Measurements from ENCODE around the gene UBASH3A.

The UBASH3A gene

DNA sequence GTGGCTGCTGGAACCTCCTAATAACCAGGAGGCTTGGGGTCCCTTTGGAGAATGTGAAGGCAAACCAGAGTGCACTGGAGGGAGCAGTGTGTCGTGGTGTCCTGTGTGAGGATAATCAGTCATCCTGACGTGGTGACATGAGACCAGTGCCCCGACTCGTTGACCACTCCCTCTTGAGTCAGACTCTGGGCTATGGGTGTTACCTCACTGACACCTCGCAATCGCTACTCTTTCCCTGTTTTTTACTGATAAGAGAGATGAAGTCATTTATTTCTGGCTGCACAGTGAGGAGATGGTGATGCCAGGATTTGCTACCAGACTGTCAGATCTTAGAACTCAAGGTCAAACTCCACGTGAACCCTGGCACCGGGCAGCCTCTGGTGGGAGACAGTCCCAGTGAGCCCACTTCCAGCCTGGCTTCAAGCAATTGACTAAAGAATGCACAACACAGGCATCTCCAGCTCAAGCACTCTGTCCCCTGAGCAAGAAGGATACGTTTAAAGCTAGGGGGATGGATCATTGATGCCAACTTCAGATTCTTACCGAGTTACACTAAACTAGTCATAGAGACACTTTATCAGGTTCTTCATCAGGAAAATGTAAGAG, 30.3 kb downstream of the UBASH3A start:
- DNase-seq: no peak

DNA sequence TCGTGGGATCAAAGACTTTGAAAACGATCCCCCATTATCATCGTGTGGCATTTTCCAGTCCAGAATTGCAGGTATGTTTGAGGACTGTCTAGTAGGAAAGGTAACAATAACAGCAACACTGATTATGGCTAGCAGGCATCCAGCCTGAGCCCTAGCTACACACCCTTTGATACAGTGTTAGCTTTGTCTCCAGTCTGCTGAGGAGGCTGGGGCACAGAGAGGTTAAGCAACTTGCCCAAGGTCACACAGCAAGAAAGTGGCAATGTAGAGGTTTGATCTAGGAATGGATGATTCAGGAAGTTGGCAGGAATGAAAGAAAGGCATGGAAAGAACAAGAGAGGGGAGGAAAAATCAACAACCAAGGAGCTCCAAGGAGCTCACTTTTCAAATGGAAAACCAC, 31.2 kb downstream of the UBASH3A start:
- DNase-seq: no peak

DNA sequence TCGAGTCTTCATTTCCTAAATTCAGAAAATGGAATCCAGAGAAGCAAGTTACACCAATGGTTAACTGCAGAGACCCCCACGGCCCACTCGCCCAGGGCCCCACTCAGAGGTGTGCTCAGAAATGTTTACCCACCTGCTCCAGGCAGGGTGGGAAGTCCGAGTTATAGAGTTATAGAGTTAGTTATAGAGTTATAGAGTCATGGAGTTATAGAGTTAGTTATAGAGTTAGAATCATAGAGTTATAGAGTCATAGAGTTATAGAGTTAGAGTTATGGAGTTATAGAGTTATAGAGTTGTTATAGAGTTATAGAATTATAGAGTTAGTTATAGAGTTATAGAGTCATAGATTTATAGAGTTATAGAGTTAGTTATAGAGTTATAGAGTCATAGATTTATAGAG, 31.7 kb downstream of the UBASH3A start:
- DNase-seq: no peak

DNA sequence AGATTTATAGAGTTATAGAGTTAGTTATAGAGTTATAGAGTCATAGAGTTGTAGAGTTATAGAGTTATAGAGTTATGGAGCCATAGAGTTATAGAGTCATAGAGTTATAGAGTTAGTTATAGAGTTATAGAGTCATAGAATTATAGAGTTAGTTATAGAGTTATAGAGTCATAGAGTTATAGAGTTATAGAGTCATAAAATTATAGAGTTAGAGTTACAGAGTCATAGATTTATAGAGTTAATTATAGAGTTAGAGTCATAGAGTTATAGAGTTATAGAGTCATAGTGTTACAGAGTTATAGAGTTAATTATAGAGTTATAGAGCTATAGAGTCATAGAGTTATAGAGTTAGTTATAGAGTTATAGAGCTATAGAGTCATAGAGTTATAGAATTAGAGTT, 32.1 kb downstream of the UBASH3A start:
- no peak for DNase-seq

DNA sequence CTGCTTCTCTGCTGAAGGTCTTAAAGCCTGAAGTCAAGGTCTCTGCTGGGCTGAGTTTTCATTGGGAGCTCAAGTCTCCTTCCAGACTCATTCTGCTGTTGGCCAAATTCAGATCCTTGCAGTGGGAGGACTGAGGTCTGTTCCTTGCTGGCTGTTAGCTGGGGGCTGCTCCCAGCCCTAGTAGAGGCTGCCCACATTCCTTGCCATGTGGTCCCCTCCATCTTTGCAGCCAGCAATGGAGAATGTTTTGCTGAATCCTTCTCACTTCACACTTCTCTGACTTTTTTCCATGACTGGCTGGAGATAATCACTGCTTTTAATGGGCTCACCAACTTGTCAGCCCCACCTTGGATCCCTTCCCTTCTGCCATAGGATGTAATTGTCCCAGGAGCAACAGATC, 33.2 kb downstream of the UBASH3A start:
- DNase-seq: no peak

DNA sequence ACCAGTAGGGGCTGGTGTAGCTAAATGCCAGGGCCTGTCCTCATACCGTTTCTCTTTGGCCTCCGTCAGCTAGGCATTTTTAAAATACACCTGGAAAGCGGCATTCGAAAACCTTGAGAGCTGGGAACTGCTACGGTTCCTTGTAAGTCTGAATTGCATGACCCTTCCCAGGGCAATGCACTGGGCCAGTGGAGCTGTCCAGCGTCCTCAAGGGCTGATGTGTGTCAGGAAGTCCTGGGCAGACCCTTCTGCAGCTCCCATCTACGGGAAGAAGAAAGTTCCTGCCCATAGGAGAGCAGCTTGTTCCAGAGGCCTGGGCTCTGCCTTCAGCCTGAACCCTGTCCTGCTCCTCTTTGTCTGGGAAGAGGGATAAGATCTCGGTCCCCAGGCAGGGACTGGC, 34.1 kb downstream of the UBASH3A start:
- DNase-seq: peak; percentile 44

DNA sequence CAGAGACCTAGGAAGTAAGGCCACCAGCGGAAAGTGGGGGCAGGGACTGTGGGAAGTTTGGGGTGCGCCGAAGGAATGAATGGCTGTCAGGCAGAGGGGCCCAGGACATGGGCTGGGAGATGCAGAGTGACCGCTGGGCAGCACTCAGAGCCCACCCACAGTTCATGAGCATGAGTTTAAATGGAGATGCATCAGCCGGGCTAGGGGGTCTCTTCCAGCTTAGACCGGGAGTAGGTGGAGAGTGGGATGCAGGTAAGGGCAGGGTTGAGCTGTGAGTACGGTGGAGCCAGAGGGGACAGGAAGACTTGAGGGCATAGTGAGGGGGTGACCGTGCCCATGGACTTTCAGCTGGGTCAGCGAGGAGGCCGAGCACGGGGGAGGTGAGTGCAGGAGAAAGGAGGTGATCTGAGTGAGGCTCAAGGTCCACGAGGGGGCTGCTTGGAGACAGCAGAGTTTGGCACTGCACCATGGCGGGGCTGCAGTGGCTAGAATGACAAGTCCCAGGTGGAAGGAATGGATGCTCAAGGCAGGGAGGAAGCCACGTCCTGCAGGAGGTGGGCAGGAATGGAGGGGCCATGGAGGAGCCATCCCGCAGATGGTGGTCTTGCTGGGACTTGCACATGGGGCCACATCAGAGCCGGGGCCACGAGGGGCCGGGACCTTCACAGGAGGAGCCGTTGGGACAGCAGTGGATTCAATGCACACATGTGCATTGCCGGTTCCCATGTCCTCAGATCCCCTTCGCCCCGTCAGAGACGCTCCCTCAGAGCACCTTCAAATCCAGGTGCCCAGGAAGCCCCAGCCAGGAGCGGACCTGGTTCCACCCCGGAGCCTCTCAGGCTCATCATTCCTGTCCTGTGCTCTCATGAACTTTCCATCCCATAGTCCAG, 34.9 kb downstream of the UBASH3A start:
- DNase-seq: no peak

DNA sequence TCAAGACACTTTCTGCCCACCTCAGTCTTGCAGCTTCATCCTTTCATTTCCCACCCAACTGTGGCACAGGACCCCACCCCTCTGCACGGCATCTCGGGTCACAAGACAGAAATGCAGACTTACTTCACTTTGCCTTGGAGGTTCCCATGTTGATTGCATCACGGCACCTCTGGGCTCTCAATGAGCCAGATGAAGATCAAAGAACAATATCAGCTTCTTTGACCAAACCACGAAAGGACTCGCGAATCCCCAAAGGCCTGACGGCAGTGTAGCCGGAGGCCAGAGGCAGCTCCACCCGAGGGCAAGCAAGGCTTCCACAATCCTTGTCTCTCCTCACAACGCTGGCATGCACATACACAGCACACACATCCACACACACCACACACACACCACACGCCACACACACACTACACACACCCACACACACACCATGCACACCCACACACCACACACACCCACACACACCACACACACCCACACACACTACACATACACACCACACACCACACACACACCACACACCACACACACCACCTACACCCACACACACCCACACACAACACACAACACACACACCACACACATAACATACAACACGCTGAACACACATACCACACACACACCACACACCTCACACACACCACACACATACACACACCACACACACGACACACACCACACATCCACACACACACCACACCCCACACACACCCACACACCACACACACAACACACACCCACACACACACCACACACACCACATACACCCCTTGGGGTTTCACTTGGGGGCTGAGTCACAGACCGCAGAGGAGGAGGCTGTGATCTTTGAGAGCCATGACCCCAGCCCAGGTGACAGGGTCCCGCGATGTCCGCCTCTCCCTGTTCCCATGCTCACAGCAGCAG, 35.8 kb downstream of the UBASH3A start:
- no peak for DNase-seq

DNA sequence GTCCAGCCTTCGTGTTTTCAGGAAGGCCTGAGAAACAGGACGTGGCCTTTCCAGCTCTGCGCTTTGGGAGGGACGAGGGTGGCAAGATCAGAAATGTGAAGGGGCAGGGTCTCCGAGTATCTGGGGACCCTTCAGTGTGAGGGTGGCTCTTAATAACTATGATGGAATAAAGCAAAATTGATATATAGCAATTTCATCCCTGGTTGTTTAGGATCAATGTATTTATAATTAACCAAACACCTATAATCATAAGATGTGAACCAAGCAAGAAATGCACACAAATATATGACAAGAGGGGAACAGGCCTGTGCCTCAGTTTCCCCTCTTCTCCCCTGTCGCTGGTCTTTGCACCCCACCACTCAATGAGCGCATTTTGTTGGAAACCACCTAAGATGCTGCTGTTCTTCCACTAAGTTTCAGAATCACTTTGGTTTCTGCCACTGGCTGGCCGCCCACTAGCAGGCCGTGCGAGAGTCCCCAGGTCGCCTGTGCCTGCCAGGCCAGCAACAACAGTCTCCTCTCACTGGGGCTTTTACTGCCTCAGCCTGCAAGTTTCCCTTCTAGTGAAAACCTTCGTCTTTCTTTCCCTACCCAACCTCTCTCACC, 36.6 kb downstream of the UBASH3A start:
- DNase-seq: no peak

DNA sequence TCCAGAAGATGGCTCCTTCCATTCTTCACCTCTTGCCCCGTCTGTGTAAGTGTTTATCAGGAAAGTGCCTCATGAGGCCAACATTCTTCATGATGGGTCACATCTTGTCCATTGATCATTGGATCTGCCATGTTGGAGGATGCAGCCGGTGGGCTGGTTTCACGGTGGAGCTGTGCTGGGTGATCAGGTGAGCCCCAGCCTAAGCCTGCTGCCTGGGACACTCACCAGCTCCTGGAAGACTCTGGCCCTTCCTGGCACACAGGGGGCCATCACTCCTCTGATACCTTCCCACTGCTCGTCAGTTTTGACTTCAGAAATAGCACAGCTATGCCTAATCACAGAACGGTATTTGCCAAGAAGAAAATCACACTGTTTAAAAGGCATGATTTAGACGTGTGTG, 38.3 kb downstream of the UBASH3A start:
- DNase-seq: no peak

DNA sequence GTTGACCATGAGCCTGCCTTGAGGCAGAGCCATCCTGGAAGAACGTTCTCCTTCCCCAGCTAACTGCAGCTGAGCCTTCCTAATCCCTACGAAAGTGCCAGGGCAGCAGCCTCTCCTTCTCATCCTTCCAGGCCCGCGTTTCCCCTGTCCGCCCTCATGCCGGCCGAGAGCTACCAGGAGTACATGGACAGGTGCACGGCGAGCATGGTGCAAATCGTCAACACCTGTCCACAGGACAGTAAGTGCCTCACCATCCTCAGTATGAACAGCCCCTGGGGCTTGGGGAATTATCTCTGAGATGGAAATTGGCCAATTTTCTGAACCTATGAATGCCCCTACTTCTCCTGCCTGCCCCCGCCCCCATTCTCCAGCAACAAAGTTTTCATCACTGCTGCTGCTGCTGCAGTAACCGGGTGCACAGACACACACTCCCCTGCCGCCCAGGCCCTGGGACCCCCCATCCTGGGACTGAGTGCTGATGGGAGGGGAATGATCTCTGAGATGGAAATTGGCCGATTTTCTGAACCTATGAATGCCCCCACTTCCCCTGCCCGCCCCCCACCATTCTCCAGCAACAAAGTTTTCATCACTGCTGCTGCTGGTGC, 39.6 kb downstream of the UBASH3A start:
- no peak for DNase-seq

DNA sequence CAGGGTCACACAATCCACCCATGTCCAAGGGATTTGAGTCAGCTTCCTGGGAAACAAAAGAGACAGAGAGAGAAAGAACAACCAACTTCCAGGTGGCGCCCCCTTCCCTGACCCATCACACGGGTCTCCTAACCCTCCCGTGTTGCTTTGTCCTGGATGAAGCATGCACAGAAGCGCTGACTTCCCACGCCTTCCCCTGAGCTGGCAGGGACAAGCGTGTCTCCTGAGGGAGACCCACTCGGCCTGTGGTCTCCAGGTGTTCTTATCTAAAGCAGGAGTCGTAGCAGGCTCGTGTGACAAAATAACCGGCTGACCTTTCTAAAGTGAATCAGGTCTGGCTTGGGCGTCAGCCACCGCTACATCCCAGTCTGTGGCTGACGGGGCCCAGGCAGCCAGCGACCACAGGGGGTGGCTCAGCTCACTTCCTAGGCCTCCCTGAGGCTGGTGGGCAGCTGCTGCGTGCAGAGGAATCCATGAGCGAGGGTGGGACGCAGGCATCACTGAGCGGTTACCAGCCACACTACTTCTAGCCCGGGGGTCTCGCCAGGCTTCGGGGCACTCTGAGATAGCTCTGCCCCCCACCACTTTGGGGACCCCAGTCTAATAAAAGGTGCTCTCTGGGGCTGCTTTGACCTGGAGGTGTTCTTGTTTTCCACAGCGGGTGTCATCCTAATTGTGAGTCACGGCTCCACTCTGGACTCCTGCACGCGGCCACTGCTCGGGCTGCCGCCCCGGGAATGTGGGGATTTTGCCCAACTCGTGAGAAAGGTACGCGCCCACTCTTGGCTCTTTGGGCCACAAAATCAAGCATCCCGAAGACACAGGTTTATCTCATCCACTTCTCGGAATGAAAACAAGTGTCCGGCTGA, 40.4 kb downstream of the UBASH3A start:
- DNase-seq: no peak

DNA sequence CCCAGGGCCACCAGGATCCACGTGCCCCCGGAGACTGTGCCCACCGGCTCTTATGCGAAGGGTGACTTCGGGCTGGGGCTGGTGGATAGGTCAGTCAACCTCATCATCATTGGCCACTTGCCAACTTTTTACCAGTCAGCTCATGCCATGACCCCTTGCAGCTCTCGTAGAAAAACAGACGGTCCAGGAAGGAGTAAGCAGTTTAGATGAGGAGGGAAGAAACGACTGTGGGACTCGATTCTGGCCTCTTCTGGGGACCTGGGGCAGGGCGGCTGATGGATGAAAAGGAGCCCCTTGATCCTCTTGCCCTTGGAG, 41.0 kb downstream of the UBASH3A start:
- DNase-seq: no peak

DNA sequence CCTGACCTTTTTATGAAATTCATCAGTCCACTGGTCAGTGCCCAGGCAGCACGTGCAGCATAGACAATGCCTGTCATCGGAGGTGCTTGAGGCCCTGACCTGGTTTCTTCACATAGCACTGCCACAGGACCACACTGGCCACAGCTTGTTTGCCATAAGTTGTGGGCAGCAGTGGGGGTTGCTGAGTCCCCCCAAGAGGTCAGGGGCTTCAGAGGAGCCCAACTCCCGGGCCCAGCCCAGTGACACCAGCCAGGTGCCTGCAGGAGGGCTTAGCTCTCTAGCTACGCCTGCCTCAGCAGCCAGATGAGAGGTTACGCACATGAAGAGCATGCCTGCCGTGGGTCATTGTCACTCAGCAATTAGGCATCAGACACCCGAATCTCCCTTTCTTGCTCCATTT, 41.6 kb downstream of the UBASH3A start:
- DNase-seq: no peak

DNA sequence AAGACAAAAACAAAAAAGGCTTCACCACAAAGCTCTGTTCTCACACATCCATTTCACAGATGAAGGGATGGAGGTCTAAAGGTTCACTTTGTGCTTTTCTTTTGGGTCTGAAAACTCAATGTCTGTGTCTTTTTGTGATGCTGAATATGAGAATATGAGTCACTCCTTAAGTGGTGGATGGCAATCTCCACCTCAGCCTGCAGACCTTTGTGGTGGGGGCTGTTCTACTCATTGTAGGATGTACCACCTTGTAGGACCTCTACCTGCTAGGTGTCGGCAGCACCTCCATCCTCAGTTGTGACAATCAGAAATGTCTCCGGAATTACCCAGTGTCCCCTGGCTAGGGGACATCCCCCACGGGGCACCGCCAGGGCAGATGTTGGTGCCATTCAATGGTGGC, 42.8 kb downstream of the UBASH3A start:
- DNase-seq: no peak

DNA sequence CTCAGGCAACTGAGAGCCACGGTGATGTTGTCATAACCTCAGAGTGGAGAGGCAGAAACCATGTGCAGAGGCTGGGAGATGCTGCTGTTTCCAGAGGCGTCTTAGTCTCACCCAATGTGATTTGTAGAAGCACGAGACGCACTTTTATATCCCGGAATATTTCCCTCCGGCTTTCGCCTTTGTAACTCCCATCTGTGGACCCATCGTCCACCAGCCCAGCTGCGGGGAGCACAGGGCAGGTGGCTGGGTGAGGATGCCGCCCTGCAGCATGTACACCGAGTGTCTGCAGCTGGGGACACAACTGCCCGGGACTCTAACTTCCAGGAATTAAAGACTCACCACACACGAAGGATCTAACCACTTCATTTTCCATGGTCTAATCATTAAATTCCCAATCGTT, 43.5 kb downstream of the UBASH3A start:
- no peak for DNase-seq

DNA sequence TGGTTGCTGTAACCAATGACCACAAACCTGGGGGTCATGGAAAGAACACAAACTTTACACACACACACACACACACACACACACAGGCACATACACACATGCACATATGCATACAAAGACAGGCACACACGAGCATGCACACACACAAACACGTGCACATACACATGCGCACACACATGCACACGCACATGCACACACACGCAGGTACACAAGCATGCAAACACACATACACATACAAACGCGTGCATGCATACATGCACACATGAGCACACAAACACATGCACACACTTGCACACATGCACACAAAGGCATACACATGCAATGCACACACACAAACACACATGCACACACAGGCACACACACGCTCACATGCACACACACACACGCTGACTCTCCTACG, 44.0 kb downstream of the UBASH3A start:
- DNase-seq: no peak

DNA sequence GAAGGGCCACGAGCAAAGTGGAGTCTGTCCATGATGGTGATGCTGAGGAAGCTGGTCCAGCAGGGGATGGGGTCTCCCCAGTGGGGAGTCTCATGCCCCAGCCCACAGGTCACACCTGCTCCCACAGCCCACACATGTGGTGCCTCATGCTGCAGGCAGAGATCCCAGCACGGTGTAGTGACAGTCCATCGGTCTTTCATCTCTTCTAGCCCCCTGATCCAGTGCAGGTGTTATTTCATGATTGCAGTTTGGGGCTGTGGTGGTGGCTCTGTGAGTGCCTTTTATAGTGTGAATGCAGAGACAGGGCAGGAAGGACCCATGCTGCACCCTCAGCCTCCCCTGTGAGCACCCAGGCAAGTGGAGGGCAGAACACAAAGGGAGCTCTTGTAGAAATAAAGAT, 45.0 kb downstream of the UBASH3A start:
- DNase-seq: no peak

DNA sequence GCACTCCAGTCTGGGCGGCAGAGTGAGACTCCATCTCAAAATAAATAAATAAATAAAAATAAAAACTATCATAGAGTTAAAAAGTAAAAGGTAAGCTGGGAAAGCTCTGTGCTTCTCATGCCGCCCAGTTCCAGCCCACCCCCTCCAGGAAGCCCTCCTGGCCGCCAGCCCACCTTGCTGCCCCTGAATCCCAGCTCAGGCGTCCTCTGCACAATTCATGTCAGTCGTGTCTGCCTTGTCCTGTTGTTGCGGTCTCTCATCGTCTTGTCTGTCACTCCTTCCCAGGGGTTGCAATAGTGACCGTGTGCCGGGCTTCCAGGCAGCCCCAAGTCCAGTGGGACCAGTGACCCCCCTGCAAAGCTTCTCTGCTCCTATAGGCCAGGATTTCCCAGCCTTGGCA, 48.2 kb downstream of the UBASH3A start:
- DNase-seq: no peak

DNA sequence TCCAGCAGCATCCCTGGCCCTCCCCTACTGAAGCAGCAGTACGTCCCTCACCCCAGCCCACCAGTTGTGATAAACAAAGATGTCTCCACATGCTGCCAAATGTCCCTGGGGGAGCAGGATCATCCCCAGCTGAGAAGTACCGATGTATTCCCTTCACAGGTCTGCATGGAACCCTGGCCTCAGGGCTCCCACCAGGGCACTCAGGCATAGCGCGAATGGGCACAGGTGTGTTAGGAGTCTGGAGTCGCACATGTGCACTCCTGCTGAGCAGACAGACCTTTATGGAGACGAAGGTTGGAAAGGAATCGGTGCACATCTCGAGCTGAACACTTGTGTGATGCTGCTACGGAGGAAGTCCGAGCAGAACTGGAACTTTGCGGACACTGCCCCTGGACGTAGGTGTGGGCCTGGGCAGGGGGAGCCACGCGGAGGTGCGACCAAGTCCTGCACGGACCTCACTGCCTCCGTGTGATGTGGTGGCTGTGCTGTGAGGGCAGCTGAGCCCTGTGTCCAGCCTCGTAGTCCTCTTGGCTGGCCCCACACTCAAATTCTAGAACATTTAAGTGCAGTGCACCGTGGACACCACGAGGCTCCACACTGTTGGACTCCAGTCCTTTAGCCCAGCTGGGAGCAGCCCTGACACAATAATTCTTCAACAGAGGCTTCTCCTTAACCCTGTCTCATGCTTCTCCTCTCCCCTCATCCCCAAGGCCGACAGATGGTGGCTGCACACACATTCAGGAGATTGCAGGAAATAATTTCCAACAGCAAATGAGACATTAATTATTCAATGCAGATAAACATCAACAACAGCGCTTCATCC, 48.9 kb downstream of the UBASH3A start:
- DNase-seq: no peak
